Natural killer cell (primary cell): ENCODE results near the gene SIRPB1. TPM values are rescaled to one million over a fixed set of nuclear protein-coding genes. Genes with fewer than 3 reads are reported as not detected.

Experiments used
- ATAC-seq, 3 donors: fragments of 150-1000 bp in 2 of 3; fragments of 200-7000 bp in 1 of 3; cut with Tn5 transposase; 1 replicate in 1 of 3; 2 replicates in 2 of 3; pipeline ENCODE4 v1.10.0; 2021; ENCODE audit warnings: mild to moderate bottlenecking in 2 of 3, moderate library complexity in 2 of 3
- DNase-seq, 2 donors: peaks; one replicate each; pipeline versions ENCODE4 v3.0.0 to v3.0.0-alpha.2; 2013 to 2021; ENCODE audit warnings: mixed read lengths in 1 of 2
- H3K27ac ChIP-seq: one replicate; pipeline ENCODE4 v1.5.1; 2013; ENCODE audit warnings: mild to moderate bottlenecking, low read length
- H3K27me3 ChIP-seq: one replicate; pipeline ENCODE4 v1.6.1; 2013; ENCODE audit warnings: low read length; ENCODE audit not compliant: control insufficient read depth, insufficient read depth
- H3K36me3 ChIP-seq: one replicate; pipeline ENCODE4 v1.6.1; 2013; ENCODE audit warnings: low read length; ENCODE audit not compliant: control insufficient read depth, insufficient read depth
- H3K4me1 ChIP-seq: one replicate; pipeline ENCODE4 v1.6.1; 2013; ENCODE audit warnings: low read length; ENCODE audit not compliant: control insufficient read depth, insufficient read depth
- H3K4me3 ChIP-seq: one replicate; pipeline ENCODE4 v1.5.1; 2013; ENCODE audit warnings: low read length
- H3K9me3 ChIP-seq: one replicate; pipeline ENCODE4 v1.6.1; 2013; ENCODE audit warnings: low read length; ENCODE audit not compliant: control insufficient read depth, insufficient read depth
- H3K27ac Mint-ChIP-seq, 2 donors: one replicate each; pipeline ENCODE4 v1.8.0; 2022; ENCODE audit warnings: mild to moderate bottlenecking in 2 of 2, mixed read lengths in 2 of 2, moderate library complexity in 1 of 2
- H3K27me3 Mint-ChIP-seq, 2 donors: one replicate each; pipeline ENCODE4 v1.8.0; 2022; ENCODE audit warnings: low read depth in 2 of 2, mixed read lengths in 2 of 2
- H3K36me3 Mint-ChIP-seq: one replicate; pipeline ENCODE4 v1.8.0; 2022; ENCODE audit warnings: mixed read lengths
- H3K4me1 Mint-ChIP-seq, 2 donors: one replicate each; pipeline ENCODE4 v1.8.0; 2022; ENCODE audit warnings: mixed read lengths in 2 of 2
- H3K4me3 Mint-ChIP-seq: one replicate; pipeline ENCODE4 v1.8.0; 2022; ENCODE audit warnings: mild to moderate bottlenecking, moderate library complexity, mixed read lengths
- H3K9me3 Mint-ChIP-seq, 2 donors: one replicate each; pipeline ENCODE4 v1.8.0; 2022; ENCODE audit warnings: mixed read lengths in 2 of 2
- CTCF ChIP-seq: fragments of 200-600 bp; IDR thresholded peaks from one replicate; pipeline ENCODE4 v1.8.0; 2022; ENCODE audit warnings: antibody characterized with exemption
- WGBS: methylation state at CpG from one replicate; pipeline ENCODE4 v1.1.7; 2013; ENCODE audit warnings: missing lambda C conversion rate; ENCODE audit not compliant: insufficient coverage; 5-methylcytosine and 5-hydroxymethylcytosine counted together
- intact Hi-C: fragments of 100-400 bp; cut with micrococcal nuclease; formaldehyde crosslinking; loops from one replicate; pipeline ENCODE4 v1.14.2; 2022
- total RNA-seq, 4 donors: library from RNA; stranded (reverse); fragments of 120-200 nt in 1 of 4; gene quantifications; one replicate each; pipeline versions ENCODE4 v1.2.3 to v1.2.4, GENCODE V29; 2013 to 2022

Gene SIRPB1
- total RNA-seq, 3 donors from 2014 or later (not counting 1 experiment from before 2014, with no cell fraction given): 2.6 to 7.2 (median 5.3) TPM

- no peak for ATAC-seq
- 75% methylated on average over 3 of the region's 3 CpGs for WGBS
Observed at GRCh38 chr20:1651268-1652058, 31.7 kb upstream of the SIRPB1 start.

GRCh38 chr20:1648101-1648500 is 28.3 kb upstream of the SIRPB1 start:
- Mint-ChIP-seq H3K36me3 (no peaks in the 10 kb centered on the region), H3K4me1 (peaks cover 18 to 26% of the 10 kb centered on the region in 2 donors), H3K27ac (no peak overlapping the region), H3K27me3 (no peaks in the 10 kb centered on the region), H3K4me3 (no peak overlapping the region), H3K9me3 (no peaks in the 10 kb centered on the region)
- no peak for TF ChIP-seq CTCF
- intact Hi-C loops: no loop called here
- Histone ChIP-seq H3K36me3 (peaks cover 4% of the 10 kb centered on the region), H3K4me1 (peaks cover 5% of the 10 kb centered on the region), H3K4me3 (no peak overlapping the region), H3K27me3 (no peaks in the 10 kb centered on the region), H3K9me3 (no peaks in the 10 kb centered on the region), H3K27ac (no peak overlapping the region)
- no peak for DNase-seq
- 96% methylated on average over 3 of the region's 5 CpGs for WGBS
- ATAC-seq: no peak

More at GRCh38 chr20:1651268-1652058, 31.7 kb upstream of the SIRPB1 start:
- DNase-seq: peak in 1 of 2 donors; percentile 28
- Histone ChIP-seq H3K27me3 (no peaks in the 10 kb centered on the region), H3K4me3 (no peak overlapping the region), H3K27ac (no peak overlapping the region), H3K36me3 (peaks cover 4% of the 10 kb centered on the region), H3K9me3 (peaks cover 2% of the 10 kb centered on the region), H3K4me1 (peaks cover 9% of the 10 kb centered on the region)
- Mint-ChIP-seq H3K4me3 (no peak overlapping the region), H3K4me1 (peaks cover 25 to 39% of the 10 kb centered on the region in 2 donors), H3K27ac (no peak overlapping the region), H3K36me3 (no peaks in the 10 kb centered on the region), H3K9me3 (no peaks in the 10 kb centered on the region), H3K27me3 (no peaks in the 10 kb centered on the region)
- TF ChIP-seq CTCF: no peak
- intact Hi-C loops: no loop called here

- whole genome bisulfite sequencing: 88% methylated on average over 1 of the region's 3 CpGs
- no peaks in the 10 kb centered on the region for H3K9me3 Mint-ChIP-seq
- peaks cover 4% of the 10 kb centered on the region for H3K36me3 ChIP-seq
- H3K27ac ChIP-seq: no peak overlapping the region
- no peaks in the 10 kb centered on the region for H3K27me3 Mint-ChIP-seq
- peaks cover 5% of the 10 kb centered on the region for H3K4me1 ChIP-seq
- no peak for ATAC-seq
- intact Hi-C loops: no loop called here
- no peaks in the 10 kb centered on the region for H3K27me3 ChIP-seq
- no peaks in the 10 kb centered on the region for H3K9me3 ChIP-seq
- no peak for TF ChIP-seq CTCF
- H3K4me3 ChIP-seq: no peak overlapping the region
- H3K4me1 Mint-ChIP-seq: peaks cover 11 to 19% of the 10 kb centered on the region in 2 donors
- no peak overlapping the region for H3K27ac Mint-ChIP-seq
- H3K4me3 Mint-ChIP-seq: no peak overlapping the region
- peak in 1 of 2 donors; percentile 24 for DNase-seq
- no peaks in the 10 kb centered on the region for H3K36me3 Mint-ChIP-seq
Observed at GRCh38 chr20:1646975-1647431, 27.2 kb upstream of the SIRPB1 start.
